PC-3 (cell line): ENCODE results near the gene GRIPAP1. TPM values are rescaled to one million over a fixed set of nuclear protein-coding genes. Genes with fewer than 3 reads are reported as not detected.

ENCODE experiments used
- ATAC-seq: fragments of 200-7000 bp; cut with Tn5 transposase; 2 replicates; pipeline ENCODE4 v1.9.1; 2020; ENCODE audit warnings: mild to moderate bottlenecking, moderate library complexity
- BruUV-seq: library from RNA; stranded (reverse); fragments of 400-500 nt; replicated peaks from 2 replicates; lab custom pipeline; 2021; lab: Mats Ljungman, UMichigan
- CTCF ChIA-PET: fragments of 300-600 bp; sonication (Branson Sonifier 250); formaldehyde crosslinking; loops from one replicate; lab custom pipeline; 2022; ENCODE audit warnings: antibody characterized with exemption; lab: Charles Lee
- POLR2A ChIA-PET: fragments of 300-600 bp; sonication (Branson Sonifier 250); formaldehyde crosslinking; loops from one replicate; lab custom pipeline; 2022; ENCODE audit warnings: antibody characterized with exemption; ENCODE audit not compliant: unreplicated experiment; lab: Charles Lee
- DNase-seq: peaks from one replicate; pipeline ENCODE4 v3.0.0-alpha.2; 2015
- H2AFZ ChIP-seq: fragments of 300-600 bp; sonication (generic); 2 replicates; pipeline ENCODE4 v1.6.0; 2016; ENCODE audit warnings: antibody characterized with exemption, low read length
- H3F3A ChIP-seq: fragments of 300-600 bp; sonication (generic); one replicate; pipeline ENCODE4 v1.6.0; 2017; ENCODE audit warnings: antibody characterized with exemption, low read length, control low read depth, mild to moderate bottlenecking; ENCODE audit not compliant: unreplicated experiment
- H3K27ac ChIP-seq: fragments of 300-600 bp; sonication (generic); 2 replicates; pipeline ENCODE4 v1.5.1; 2016; ENCODE audit warnings: mild to moderate bottlenecking, low read length
- H3K27me3 ChIP-seq: fragments of 300-600 bp; sonication (generic); 2 replicates; pipeline ENCODE4 v1.6.1; 2016; ENCODE audit warnings: low read length, mixed read lengths
- H3K36me3 ChIP-seq: fragments of 300-600 bp; sonication (generic); 2 replicates; pipeline ENCODE4 v1.6.1; 2016; ENCODE audit warnings: low read depth, mixed run types, low read length, mixed read lengths
- H3K4me1 ChIP-seq: fragments of 300-600 bp; sonication (generic); 2 replicates; pipeline ENCODE4 v1.5.1; 2016; ENCODE audit warnings: low read length; ENCODE audit not compliant: insufficient read depth
- H3K4me2 ChIP-seq: fragments of 300-600 bp; sonication (generic); 2 replicates; pipeline ENCODE4 v1.6.0; 2016; ENCODE audit warnings: low read length
- H3K4me3 ChIP-seq: fragments of 300-600 bp; sonication (generic); 2 replicates; pipeline ENCODE4 v1.5.1; 2016; ENCODE audit warnings: mild to moderate bottlenecking, low read length, mixed read lengths
- H3K79me2 ChIP-seq: fragments of 300-600 bp; sonication (generic); 2 replicates; pipeline ENCODE4 v1.6.1; 2017; ENCODE audit warnings: low read length, mixed read lengths
- H3K9ac ChIP-seq: fragments of 300-600 bp; sonication (generic); 2 replicates; pipeline ENCODE4 v1.6.0; 2016; ENCODE audit warnings: mild to moderate bottlenecking, low read length
- H3K9me2 ChIP-seq: fragments of 300-600 bp; sonication (generic); replicated peaks from 2 replicates; pipeline ENCODE4 v1.6.1; 2016; ENCODE audit warnings: mixed run types, low read length, mixed read lengths
- H3K9me3 ChIP-seq: fragments of 300-600 bp; sonication (generic); 2 replicates; pipeline ENCODE4 v1.6.1; 2016; ENCODE audit warnings: low read length, mixed read lengths
- H4K20me1 ChIP-seq: fragments of 300-600 bp; sonication (generic); 2 replicates; pipeline ENCODE4 v1.6.1; 2016; ENCODE audit warnings: low read length, mixed read lengths
- EZH2 ChIP-seq: fragments of 300-600 bp; sonication (generic); IDR thresholded peaks from one replicate; pipeline ENCODE4 v1.6.1; 2017; ENCODE audit warnings: antibody characterized with exemption, mild to moderate bottlenecking, low read length; ENCODE audit not compliant: unreplicated experiment
- EZH2phosphoT487 ChIP-seq: fragments of 300-600 bp; sonication (generic); IDR thresholded peaks from 2 replicates; pipeline ENCODE4 v1.6.1; 2018; ENCODE audit warnings: mild to moderate bottlenecking, antibody characterized with exemption, low read length, borderline replicate concordance
- intact Hi-C: fragments of 100-400 bp; cut with micrococcal nuclease; formaldehyde crosslinking; loops from 2 replicates; pipeline ENCODE4 v1.9.0; 2023
- total RNA-seq: library from RNA; depleted of rRNA; stranded (reverse); fragments of >200 nt; gene quantifications from 2 replicates; pipeline ENCODE4 v1.2.3, GENCODE V29; 2014
- TF ChIP-seq, protein P1 (sequence below): fragments of 300-600 bp; sonication (generic); conservative IDR thresholded peaks from 2 replicates; pipeline ENCODE4 v1.5.1; 2017; ENCODE audit warnings: antibody characterized with exemption, low read depth, mild to moderate bottlenecking, low read length

The GRIPAP1 gene
- total RNA-seq, 1 experiment from 2014 or later, result 31.1 TPM

- peaks cover 17% of the 10 kb centered on the region for H3K79me2 ChIP-seq
- POLR2A ChIA-PET, result no interaction called here
- intact Hi-C loops, result loop anchor here (5.0 kb wide), 1 partner anchor 298 kb away; no protein-coding TSS in a partner anchor
- no peaks in the 10 kb centered on the region for H3K9me3 ChIP-seq
- ATAC-seq (peak; percentile 94), DNase-seq (peak; percentile 53)
- H3K9ac ChIP-seq, result no peak overlapping the region
- CTCF ChIA-PET, result no interaction called here
- H3K9me2 ChIP-seq, result no peaks in the 10 kb centered on the region
- no peaks in the 10 kb centered on the region for H3K4me1 ChIP-seq
- no peaks in the 10 kb centered on the region for H4K20me1 ChIP-seq
- BruUV-seq, result no TSS peak
- H3F3A ChIP-seq, result no peaks in the 10 kb centered on the region
- H3K27me3 ChIP-seq, result no peaks in the 10 kb centered on the region
- no peaks in the 10 kb centered on the region; the same call in 1 of the 2 replicates for H3K36me3 ChIP-seq
- H2AFZ ChIP-seq, result no peak overlapping the region
- H3K4me3 ChIP-seq, result no peak overlapping the region
- H3K27ac ChIP-seq, result no peak overlapping the region
- TF ChIP-seq EZH2, result no peak
- TF ChIP-seq, protein P1, sequence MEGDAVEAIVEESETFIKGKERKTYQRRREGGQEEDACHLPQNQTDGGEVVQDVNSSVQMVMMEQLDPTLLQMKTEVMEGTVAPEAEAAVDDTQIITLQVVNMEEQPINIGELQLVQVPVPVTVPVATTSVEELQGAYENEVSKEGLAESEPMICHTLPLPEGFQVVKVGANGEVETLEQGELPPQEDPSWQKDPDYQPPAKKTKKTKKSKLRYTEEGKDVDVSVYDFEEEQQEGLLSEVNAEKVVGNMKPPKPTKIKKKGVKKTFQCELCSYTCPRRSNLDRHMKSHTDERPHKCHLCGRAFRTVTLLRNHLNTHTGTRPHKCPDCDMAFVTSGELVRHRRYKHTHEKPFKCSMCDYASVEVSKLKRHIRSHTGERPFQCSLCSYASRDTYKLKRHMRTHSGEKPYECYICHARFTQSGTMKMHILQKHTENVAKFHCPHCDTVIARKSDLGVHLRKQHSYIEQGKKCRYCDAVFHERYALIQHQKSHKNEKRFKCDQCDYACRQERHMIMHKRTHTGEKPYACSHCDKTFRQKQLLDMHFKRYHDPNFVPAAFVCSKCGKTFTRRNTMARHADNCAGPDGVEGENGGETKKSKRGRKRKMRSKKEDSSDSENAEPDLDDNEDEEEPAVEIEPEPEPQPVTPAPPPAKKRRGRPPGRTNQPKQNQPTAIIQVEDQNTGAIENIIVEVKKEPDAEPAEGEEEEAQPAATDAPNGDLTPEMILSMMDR, result peak; percentile 84
- H3K4me2 ChIP-seq, result no peak overlapping the region
Observed at GRCh38 chrX:48945517-48946348, 56.3 kb downstream of the GRIPAP1 start.

GRCh38 chrX:48942895-48943294, 59.2 kb downstream of the GRIPAP1 start:
- H3K4me1 ChIP-seq, result no peaks in the 10 kb centered on the region
- no peak for DNase-seq
- H4K20me1 ChIP-seq, result no peaks in the 10 kb centered on the region
- no peaks in the 10 kb centered on the region for H3K27me3 ChIP-seq
- no peaks in the 10 kb centered on the region for H3F3A ChIP-seq
- ATAC-seq, result no peak
- H3K4me2 ChIP-seq, result no peak overlapping the region
- no TSS peak for BruUV-seq
- no peaks in the 10 kb centered on the region for H3K9me2 ChIP-seq
- no peak overlapping the region for H3K9ac ChIP-seq
- ChIA-PET POLR2A (no interaction called here), CTCF (no interaction called here)
- H3K4me3 ChIP-seq, result no peak overlapping the region
- TF ChIP-seq EZH2phosphoT487, result no peak
- no peak for TF ChIP-seq EZH2
- TF ChIP-seq, protein P1, result no peak
- intact Hi-C loops, result no loop called here
- peaks cover 17% of the 10 kb centered on the region for H3K79me2 ChIP-seq
- H3K9me3 ChIP-seq, result no peaks in the 10 kb centered on the region
- H3K36me3 ChIP-seq, result no peaks in the 10 kb centered on the region; the same call in 1 of the 2 replicates
- no peak overlapping the region for H3K27ac ChIP-seq
- no peak overlapping the region for H2AFZ ChIP-seq

GRCh38 chrX:48940404-48940955, 61.6 kb downstream of the GRIPAP1 start:
- CTCF ChIA-PET, result no interaction called here
- Histone ChIP-seq H3K9me2 (no peaks in the 10 kb centered on the region), H3K4me1 (no peaks in the 10 kb centered on the region), H3K36me3 (no peaks in the 10 kb centered on the region; the same call in 1 of the 2 replicates), H3K4me3 (no peak overlapping the region), H3K79me2 (peaks cover 7% of the 10 kb centered on the region), H3K9me3 (no peaks in the 10 kb centered on the region), H3K27ac (no peak overlapping the region), H3K9ac (no peak overlapping the region), H3K4me2 (no peak overlapping the region), H2AFZ (no peak overlapping the region), H4K20me1 (no peaks in the 10 kb centered on the region), H3K27me3 (no peaks in the 10 kb centered on the region), H3F3A (no peaks in the 10 kb centered on the region)
- POLR2A ChIA-PET, result no interaction called here
- no TSS peak for BruUV-seq
- intact Hi-C loops, result no loop called here
- no peak for DNase-seq
- ATAC-seq, result no peak
- TF ChIP-seq, protein P1, result no peak
- TF ChIP-seq EZH2phosphoT487 (no peak), EZH2 (no peak)
